ENCODE results near the gene PGBD5. TPM values are rescaled to one million over a fixed set of nuclear protein-coding genes. Genes with fewer than 3 reads are reported as not detected.

The PGBD5 gene
- polyA plus RNA-seq, 4 donors: under 0.01 to 1.0 (median 0.48) TPM

GRCh38 chr1:230309646-230310177 lies 116.4 kb downstream of the PGBD5 start:
- Histone ChIP-seq H3K27ac (ENCODE audit: low read depth in 1 of 3, low read length in 2 of 3) (no peak overlapping the region), H3K9me3 (ENCODE audit: control insufficient read depth in 2 of 2, insufficient read depth in 1 of 2, low read depth in 1 of 2, low read length in 1 of 2) (no peaks in the 10 kb centered on the region), H3K36me3 (ENCODE audit: control insufficient read depth in 3 of 3, insufficient read depth in 2 of 3, low read depth in 1 of 3, low read length in 3 of 3) (no peaks in the 10 kb centered on the region), H3K27me3 (ENCODE audit: control insufficient read depth in 3 of 3, insufficient read depth in 3 of 3, low read length in 3 of 3) (no peaks in the 10 kb centered on the region), H3K4me1 (ENCODE audit: control insufficient read depth in 3 of 3, insufficient read depth in 2 of 3, low read depth in 1 of 3, low read length in 2 of 3) (peaks cover 0 to 3% (median 0%) of the 10 kb centered on the region in 3 donors), H3K4me3 (ENCODE audit: low read depth in 1 of 3, low read length in 3 of 3) (no peak overlapping the region)
- FAIRE-seq (no peak), DNase-seq (no peak)
- 90 to 94% (median 93%) methylated on average over 15 of the region's 15 CpGs for WGBS, 3 donors

- Histone ChIP-seq H3K27ac (ENCODE audit: low read depth in 1 of 3, low read length in 2 of 3) (no peak overlapping the region), H3K4me3 (ENCODE audit: low read depth in 1 of 3, low read length in 3 of 3) (no peak overlapping the region), H3K27me3 (ENCODE audit: control insufficient read depth in 3 of 3, insufficient read depth in 3 of 3, low read length in 3 of 3) (no peaks in the 10 kb centered on the region), H3K9me3 (ENCODE audit: control insufficient read depth in 2 of 2, insufficient read depth in 1 of 2, low read depth in 1 of 2, low read length in 1 of 2) (no peaks in the 10 kb centered on the region), H3K4me1 (ENCODE audit: control insufficient read depth in 3 of 3, insufficient read depth in 2 of 3, low read depth in 1 of 3, low read length in 2 of 3) (peaks cover 0 to 3% (median 0%) of the 10 kb centered on the region in 3 donors), H3K36me3 (ENCODE audit: control insufficient read depth in 3 of 3, insufficient read depth in 2 of 3, low read depth in 1 of 3, low read length in 3 of 3) (no peaks in the 10 kb centered on the region)
- WGBS, 3 donors: 87 to 96% (median 94%) methylated on average over 17 of the region's 17 CpGs
- DNase-seq (no peak), FAIRE-seq (no peak)
These were observed 117.3 kb downstream of the PGBD5 start for GRCh38 chr1:230308821-230309220.

DNA sequence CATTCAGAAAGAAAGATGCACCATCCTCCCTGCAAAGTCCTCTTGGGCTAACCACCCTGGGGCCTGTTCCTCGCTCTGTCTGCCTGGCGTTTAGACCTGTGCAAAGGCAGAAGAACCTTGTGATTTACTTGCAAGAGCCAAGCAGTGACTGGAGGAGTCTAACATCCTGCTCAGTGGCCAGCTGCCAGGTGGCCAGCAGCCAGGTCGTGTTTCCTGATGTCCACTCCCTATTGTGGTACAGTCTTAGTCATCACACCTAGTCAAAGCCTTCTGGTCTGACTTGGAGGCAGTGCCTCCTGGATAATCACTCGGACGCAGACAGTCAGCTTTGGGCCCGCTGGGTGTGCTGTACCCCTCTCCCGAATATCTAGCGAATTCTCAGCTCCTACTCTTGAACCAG lies 118.1 kb downstream of the PGBD5 start:
- 53 to 76% (median 66%) methylated on average over 8 of the region's 8 CpGs for WGBS, 3 donors
- H3K27me3 ChIP-seq (ENCODE audit: control insufficient read depth in 3 of 3, insufficient read depth in 3 of 3, low read length in 3 of 3): no peaks in the 10 kb centered on the region
- no peaks in the 10 kb centered on the region for H3K9me3 ChIP-seq (ENCODE audit: control insufficient read depth in 2 of 2, insufficient read depth in 1 of 2, low read depth in 1 of 2, low read length in 1 of 2)
- no peak overlapping the region for H3K4me3 ChIP-seq (ENCODE audit: low read depth in 1 of 3, low read length in 3 of 3)
- DNase-seq: peak in 1 of 2 donors; percentile 90
- no peak for FAIRE-seq
- no peaks in the 10 kb centered on the region for H3K36me3 ChIP-seq (ENCODE audit: control insufficient read depth in 3 of 3, insufficient read depth in 2 of 3, low read depth in 1 of 3, low read length in 3 of 3)
- no peak overlapping the region for H3K27ac ChIP-seq (ENCODE audit: low read depth in 1 of 3, low read length in 2 of 3)
- H3K4me1 ChIP-seq (ENCODE audit: control insufficient read depth in 3 of 3, insufficient read depth in 2 of 3, low read depth in 1 of 3, low read length in 2 of 3): peaks cover 0 to 3% (median 0%) of the 10 kb centered on the region in 3 donors

DNA sequence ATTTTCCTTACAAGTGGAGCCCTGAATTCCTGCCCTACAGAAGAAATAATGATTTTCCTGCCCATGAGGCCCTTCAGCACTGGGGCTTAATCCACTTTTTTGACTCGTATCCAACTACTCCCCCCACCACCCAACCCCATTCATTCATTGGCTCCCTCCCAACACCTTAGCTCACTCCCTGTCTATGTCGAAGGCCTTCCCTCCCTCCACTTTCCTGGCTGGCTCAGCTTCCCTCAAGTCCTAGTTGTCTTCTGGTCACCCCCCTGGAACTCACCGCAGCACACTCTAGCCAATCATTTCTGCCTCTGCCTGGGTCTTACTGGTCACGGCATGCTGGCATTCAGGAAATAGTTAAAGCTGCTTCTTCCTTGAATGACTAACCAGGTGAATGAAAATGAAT lies 118.9 kb downstream of the PGBD5 start:
- FAIRE-seq: no peak
- no peak overlapping the region for H3K4me3 ChIP-seq (ENCODE audit: low read depth in 1 of 3, low read length in 3 of 3)
- 47 to 57% (median 55%) methylated on average over 4 of the region's 4 CpGs for WGBS, 3 donors
- no peak for DNase-seq
- H3K27me3 ChIP-seq (ENCODE audit: control insufficient read depth in 3 of 3, insufficient read depth in 3 of 3, low read length in 3 of 3): no peaks in the 10 kb centered on the region
- H3K36me3 ChIP-seq (ENCODE audit: control insufficient read depth in 3 of 3, insufficient read depth in 2 of 3, low read depth in 1 of 3, low read length in 3 of 3): no peaks in the 10 kb centered on the region
- peaks cover 0 to 3% (median 0%) of the 10 kb centered on the region in 3 donors for H3K4me1 ChIP-seq (ENCODE audit: control insufficient read depth in 3 of 3, insufficient read depth in 2 of 3, low read depth in 1 of 3, low read length in 2 of 3)
- H3K27ac ChIP-seq (ENCODE audit: low read depth in 1 of 3, low read length in 2 of 3): no peak overlapping the region
- H3K9me3 ChIP-seq (ENCODE audit: control insufficient read depth in 2 of 2, insufficient read depth in 1 of 2, low read depth in 1 of 2, low read length in 1 of 2): no peaks in the 10 kb centered on the region

DNA sequence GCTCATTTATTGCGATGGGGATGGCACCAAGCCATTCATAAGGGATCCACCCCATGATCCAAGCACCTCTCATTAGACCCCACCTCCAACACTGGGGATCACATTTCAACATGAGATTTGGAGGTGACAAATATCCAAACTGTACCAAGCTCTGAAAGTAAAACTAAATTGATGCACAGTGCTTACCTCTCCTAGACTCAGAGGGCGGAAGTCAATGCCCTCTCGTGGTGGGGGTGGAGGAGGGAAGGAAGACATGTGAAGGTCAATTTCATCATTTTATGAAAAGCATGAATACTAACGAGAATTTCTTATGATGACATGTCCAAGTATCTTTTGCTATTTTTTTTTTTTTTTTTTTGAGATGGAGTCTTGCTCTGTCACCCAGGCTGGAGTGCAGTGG lies 120.0 kb downstream of the PGBD5 start:
- FAIRE-seq (no peak), DNase-seq (no peak)
- no peak overlapping the region for H3K27ac ChIP-seq (ENCODE audit: low read depth in 1 of 3, low read length in 2 of 3)
- peaks cover 0 to 3% (median 2%) of the 10 kb centered on the region in 3 donors for H3K4me1 ChIP-seq (ENCODE audit: control insufficient read depth in 3 of 3, insufficient read depth in 2 of 3, low read depth in 1 of 3, low read length in 2 of 3)
- no peaks in the 10 kb centered on the region for H3K9me3 ChIP-seq (ENCODE audit: control insufficient read depth in 2 of 2, insufficient read depth in 1 of 2, low read depth in 1 of 2, low read length in 1 of 2)
- WGBS, 3 donors: 61 to 72% (median 63%) methylated on average over 4 of the region's 4 CpGs
- no peak overlapping the region for H3K4me3 ChIP-seq (ENCODE audit: low read depth in 1 of 3, low read length in 3 of 3)
- H3K36me3 ChIP-seq (ENCODE audit: control insufficient read depth in 3 of 3, insufficient read depth in 2 of 3, low read depth in 1 of 3, low read length in 3 of 3): no peaks in the 10 kb centered on the region
- H3K27me3 ChIP-seq (ENCODE audit: control insufficient read depth in 3 of 3, insufficient read depth in 3 of 3, low read length in 3 of 3): no peaks in the 10 kb centered on the region

- Histone ChIP-seq H3K4me3 (ENCODE audit: low read depth in 1 of 3, low read length in 3 of 3) (no peak overlapping the region), H3K27ac (ENCODE audit: low read depth in 1 of 3, low read length in 2 of 3) (no peak overlapping the region), H3K27me3 (ENCODE audit: control insufficient read depth in 3 of 3, insufficient read depth in 3 of 3, low read length in 3 of 3) (no peaks in the 10 kb centered on the region), H3K9me3 (ENCODE audit: control insufficient read depth in 2 of 2, insufficient read depth in 1 of 2, low read depth in 1 of 2, low read length in 1 of 2) (no peaks in the 10 kb centered on the region), H3K4me1 (ENCODE audit: control insufficient read depth in 3 of 3, insufficient read depth in 2 of 3, low read depth in 1 of 3, low read length in 2 of 3) (peaks cover 3 to 23% (median 7%) of the 10 kb centered on the region in 3 donors), H3K36me3 (ENCODE audit: control insufficient read depth in 3 of 3, insufficient read depth in 2 of 3, low read depth in 1 of 3, low read length in 3 of 3) (no peaks in the 10 kb centered on the region)
- WGBS, 3 donors: 29 to 38% (median 32%) methylated on average over 6 of the region's 6 CpGs
- no peak for DNase-seq
- FAIRE-seq: no peak
These were observed 122.3 kb downstream of the PGBD5 start for GRCh38 chr1:230303822-230304221.

- 85 to 88% (median 87%) methylated on average over 6 of the region's 6 CpGs for WGBS, 3 donors
- FAIRE-seq (no peak), DNase-seq (no peak)
- H3K9me3 ChIP-seq (ENCODE audit: control insufficient read depth in 2 of 2, insufficient read depth in 1 of 2, low read depth in 1 of 2, low read length in 1 of 2): no peaks in the 10 kb centered on the region
- H3K36me3 ChIP-seq (ENCODE audit: control insufficient read depth in 3 of 3, insufficient read depth in 2 of 3, low read depth in 1 of 3, low read length in 3 of 3): no peaks in the 10 kb centered on the region
- H3K4me3 ChIP-seq (ENCODE audit: low read depth in 1 of 3, low read length in 3 of 3): no peak overlapping the region
- no peak overlapping the region for H3K27ac ChIP-seq (ENCODE audit: low read depth in 1 of 3, low read length in 2 of 3)
- H3K27me3 ChIP-seq (ENCODE audit: control insufficient read depth in 3 of 3, insufficient read depth in 3 of 3, low read length in 3 of 3): no peaks in the 10 kb centered on the region
- H3K4me1 ChIP-seq (ENCODE audit: control insufficient read depth in 3 of 3, insufficient read depth in 2 of 3, low read depth in 1 of 3, low read length in 2 of 3): peaks cover 3 to 23% (median 7%) of the 10 kb centered on the region in 3 donors
These were observed 123.1 kb downstream of the PGBD5 start for GRCh38 chr1:230303069-230303468.

DNA sequence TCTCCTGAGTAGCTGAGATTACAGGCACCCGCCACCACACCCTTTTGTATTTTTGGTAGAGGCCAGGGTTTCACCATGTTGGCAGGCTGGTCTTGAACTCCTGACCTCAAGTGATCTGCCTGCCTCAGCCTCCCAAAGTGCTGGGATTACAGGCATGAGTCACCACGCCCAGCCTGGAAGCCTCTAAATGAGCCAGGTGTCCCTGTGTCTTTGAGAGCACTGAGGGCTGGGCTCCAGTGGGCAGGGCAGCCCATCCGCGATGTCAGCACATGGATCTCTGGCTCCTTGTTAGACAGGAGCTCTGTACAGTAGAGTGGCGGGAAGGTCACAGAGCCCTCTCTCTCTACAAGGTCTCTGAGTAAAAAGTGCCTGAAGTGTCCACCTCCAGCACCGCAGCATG lies 124.3 kb downstream of the PGBD5 start:
- FAIRE-seq (no peak), DNase-seq (no peak)
- Histone ChIP-seq H3K4me1 (ENCODE audit: control insufficient read depth in 3 of 3, insufficient read depth in 2 of 3, low read depth in 1 of 3, low read length in 2 of 3) (peaks cover 0 to 23% (median 7%) of the 10 kb centered on the region in 3 donors), H3K27ac (ENCODE audit: low read depth in 1 of 3, low read length in 2 of 3) (no peak overlapping the region), H3K36me3 (ENCODE audit: control insufficient read depth in 3 of 3, insufficient read depth in 2 of 3, low read depth in 1 of 3, low read length in 3 of 3) (no peaks in the 10 kb centered on the region), H3K9me3 (ENCODE audit: control insufficient read depth in 2 of 2, insufficient read depth in 1 of 2, low read depth in 1 of 2, low read length in 1 of 2) (no peaks in the 10 kb centered on the region), H3K4me3 (ENCODE audit: low read depth in 1 of 3, low read length in 3 of 3) (no peak overlapping the region), H3K27me3 (ENCODE audit: control insufficient read depth in 3 of 3, insufficient read depth in 3 of 3, low read length in 3 of 3) (no peaks in the 10 kb centered on the region)
- 74 to 87% (median 77%) methylated on average over 6 of the region's 6 CpGs for WGBS, 3 donors

DNA sequence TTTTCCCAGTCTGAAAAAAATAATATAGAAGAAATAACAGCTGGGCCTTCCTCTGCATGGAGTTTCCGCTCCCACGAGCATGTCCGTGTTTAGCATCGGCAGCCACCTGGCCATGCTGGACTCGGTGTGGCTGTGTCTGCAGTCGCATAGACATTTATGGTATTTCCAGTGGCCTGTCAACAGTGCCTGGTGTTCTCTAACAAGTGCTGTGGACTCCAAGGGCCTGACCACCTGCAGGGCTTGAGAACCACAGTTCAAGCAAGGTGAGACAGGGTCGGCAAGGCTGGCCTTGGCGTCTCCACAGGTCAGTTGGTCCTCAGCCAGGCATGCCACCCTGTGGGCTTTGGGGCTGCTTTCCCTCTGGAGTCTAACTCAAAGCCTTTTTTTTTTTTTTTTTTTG lies 124.8 kb downstream of the PGBD5 start:
- Histone ChIP-seq H3K4me1 (ENCODE audit: control insufficient read depth in 3 of 3, insufficient read depth in 2 of 3, low read depth in 1 of 3, low read length in 2 of 3) (peaks cover 0 to 23% (median 7%) of the 10 kb centered on the region in 3 donors), H3K36me3 (ENCODE audit: control insufficient read depth in 3 of 3, insufficient read depth in 2 of 3, low read depth in 1 of 3, low read length in 3 of 3) (no peaks in the 10 kb centered on the region), H3K4me3 (ENCODE audit: low read depth in 1 of 3, low read length in 3 of 3) (no peak overlapping the region), H3K27me3 (ENCODE audit: control insufficient read depth in 3 of 3, insufficient read depth in 3 of 3, low read length in 3 of 3) (no peaks in the 10 kb centered on the region), H3K9me3 (ENCODE audit: control insufficient read depth in 2 of 2, insufficient read depth in 1 of 2, low read depth in 1 of 2, low read length in 1 of 2) (no peaks in the 10 kb centered on the region), H3K27ac (ENCODE audit: low read depth in 1 of 3, low read length in 2 of 3) (no peak overlapping the region)
- DNase-seq (no peak), FAIRE-seq (no peak)
- WGBS, 3 donors: 59 to 80% (median 61%) methylated on average over 8 of the region's 8 CpGs

Measured in small intestine (tissue), 7 donors.